Daoy (cell line): ENCODE measurements around the gene TCF4. TPM values are rescaled to one million over a fixed set of nuclear protein-coding genes. Genes with fewer than 3 reads are reported as not detected.
A peak's percentile ranks its signal among the peaks of the same experiment; 100 is the strongest.

ENCODE experiments used
- DNase-seq: peaks from one replicate; pipeline ENCODE4 v3.0.0-alpha.2; 2015; ENCODE audit warnings: low read depth
- total RNA-seq: library from RNA; depleted of rRNA; stranded (reverse); fragments of >200 nt; shearing (Covaris generic); gene quantifications from 2 replicates; pipeline ENCODE4 v1.2.3, GENCODE V29; 2014

Gene TCF4
- total RNA-seq, 1 experiment from 2014 or later: 24.1 TPM

DNA sequence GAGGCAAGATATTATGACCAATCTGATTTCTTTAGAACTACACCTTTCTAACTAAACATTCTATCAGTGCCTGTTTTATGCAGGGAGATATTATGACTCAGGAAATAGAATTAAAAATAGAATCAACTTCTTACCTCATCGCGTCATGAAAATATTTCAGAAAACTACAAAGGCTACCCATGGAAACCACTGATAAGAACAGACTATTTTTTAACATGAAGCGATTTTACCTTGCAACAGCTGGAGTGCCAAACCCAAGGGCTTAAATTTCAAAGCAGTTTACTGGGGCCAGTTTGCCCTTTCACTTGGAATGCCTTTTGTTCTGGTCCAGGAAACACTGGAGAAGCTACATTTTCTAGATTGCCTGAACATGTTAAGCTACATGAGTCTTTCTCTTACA lies 323.9 kb downstream of the TCF4 start:
- no peak for DNase-seq

DNA sequence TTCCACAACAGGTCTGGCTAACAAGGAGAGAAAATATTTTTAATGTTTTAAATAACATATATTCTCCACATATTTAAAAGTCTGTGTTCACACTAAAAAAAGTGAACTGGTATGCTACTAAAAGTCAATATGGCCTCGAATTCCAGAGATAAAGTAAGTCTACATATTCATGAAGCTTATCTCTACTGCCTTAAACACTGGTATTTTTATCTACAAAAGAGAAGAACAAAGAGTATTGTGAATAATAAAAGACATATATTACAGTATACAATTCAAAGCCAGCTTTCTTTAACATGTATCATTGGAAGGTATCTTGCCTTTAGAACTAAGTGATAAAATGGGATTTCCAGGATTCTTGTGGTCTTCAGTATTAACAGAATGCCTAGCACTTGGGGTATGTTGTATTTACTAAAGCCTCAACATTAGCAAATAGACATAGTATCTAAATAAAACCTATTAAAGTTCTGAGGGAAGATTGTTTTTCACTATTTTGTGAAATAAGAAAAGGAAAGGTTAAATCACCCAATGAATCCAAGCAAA lies 325.9 kb downstream of the TCF4 start:
- DNase-seq: no peak

DNA sequence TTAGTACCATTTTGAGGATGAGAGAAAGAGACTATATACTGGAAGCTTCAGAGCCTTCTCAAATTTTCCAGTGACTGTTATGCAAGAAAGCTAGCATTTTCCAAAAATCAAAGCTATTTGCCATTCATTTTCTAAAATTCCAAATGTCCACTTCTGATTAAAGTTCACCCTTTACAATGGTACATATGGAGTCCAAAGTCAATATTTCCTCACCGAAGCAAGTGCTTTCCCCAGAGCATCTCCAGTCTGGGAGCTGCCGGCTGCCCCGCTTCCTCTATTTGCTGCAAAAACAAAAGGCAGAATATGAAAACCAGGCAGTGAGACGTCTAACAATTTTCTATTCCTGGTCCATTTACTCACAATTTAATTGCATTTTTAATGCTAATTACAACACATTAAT lies 326.7 kb downstream of the TCF4 start:
- no peak for DNase-seq

DNA sequence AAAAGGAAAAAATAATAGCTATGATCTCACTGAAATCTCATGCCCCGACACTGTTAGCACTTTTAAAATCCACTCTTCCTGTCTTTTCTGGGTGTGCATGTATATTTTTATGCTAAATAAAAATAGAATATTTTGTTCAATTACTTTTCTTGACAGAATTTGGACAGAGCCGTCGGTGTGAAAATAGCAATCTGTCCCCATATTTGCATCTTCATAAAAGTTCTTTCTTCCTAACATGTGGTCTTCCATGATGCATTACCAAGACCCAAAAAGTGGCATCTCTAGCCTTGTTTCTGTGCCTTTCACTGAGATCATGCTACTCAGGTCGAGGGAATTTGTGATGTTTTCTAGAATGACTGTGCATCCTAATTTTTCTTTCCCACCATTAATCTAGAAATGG lies 329.9 kb downstream of the TCF4 start:
- no peak for DNase-seq

DNA sequence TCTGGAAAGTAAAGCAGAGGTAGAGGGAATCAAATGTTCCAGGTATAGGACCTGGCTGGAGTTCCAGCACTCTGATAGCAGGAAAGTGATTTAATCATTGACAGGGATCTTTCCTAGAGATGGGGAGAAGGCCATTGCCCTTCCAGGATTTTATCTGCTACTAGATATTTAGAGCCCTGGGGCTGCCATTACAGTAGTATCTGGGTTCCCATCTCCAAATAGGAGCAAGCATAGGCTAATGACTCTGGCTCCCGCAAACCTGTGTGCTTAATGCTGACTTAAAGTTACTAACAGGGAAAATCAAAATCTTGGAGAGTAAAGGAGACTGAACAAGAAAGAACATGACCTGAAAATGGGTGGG lies 331.1 kb downstream of the TCF4 start:
- no peak for DNase-seq

DNA sequence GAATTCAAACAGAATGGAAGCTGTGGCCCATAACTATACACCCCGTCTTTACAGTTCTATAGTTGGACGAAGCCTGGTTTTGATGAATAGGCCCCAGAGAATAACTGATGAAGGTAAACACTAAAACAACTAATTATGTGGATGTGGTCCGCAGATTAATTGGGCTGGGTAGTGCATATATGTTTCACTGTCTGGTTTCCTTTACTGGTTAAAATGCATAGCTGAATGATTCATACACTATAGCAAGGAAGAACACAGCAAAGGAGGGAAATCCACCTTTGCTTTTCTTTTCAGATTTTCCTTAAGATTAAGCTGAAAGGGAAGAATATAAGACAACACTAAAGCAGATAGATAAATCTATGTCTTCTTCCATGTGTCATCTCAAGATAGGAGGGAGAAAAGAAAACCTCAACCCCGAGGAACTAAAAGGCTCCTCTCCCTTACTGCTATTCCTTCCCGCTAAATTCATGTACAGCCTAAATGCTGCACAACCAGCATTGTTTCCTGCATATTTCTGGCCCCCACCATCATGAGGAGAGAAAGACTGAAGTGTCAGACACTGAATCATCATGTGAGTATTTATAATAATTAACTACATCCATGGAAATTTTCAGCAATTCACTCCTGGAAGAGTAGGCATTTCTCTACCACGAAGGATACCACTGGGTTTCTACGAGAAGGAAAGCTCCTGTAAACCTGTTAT lies 331.6 kb downstream of the TCF4 start:
- DNase-seq: no peak

DNA sequence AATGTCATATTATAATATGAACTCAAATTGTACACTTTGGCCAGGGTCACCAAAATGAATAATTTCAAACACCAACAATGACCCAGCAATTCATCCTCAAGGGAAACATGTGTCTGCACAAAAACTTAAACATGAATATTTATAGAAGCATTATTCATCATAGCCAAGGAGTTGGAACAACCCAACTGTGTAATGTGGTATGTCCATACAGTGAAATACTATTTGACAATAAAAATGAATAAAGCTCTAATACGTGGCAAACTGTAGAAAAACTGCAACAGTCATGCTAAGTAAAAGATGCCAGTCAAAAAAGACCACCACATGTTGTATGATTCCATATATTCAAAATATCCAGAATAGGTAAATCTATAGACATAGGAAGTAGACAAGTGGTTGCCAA lies 334.2 kb downstream of the TCF4 start:
- DNase-seq: no peak

DNA sequence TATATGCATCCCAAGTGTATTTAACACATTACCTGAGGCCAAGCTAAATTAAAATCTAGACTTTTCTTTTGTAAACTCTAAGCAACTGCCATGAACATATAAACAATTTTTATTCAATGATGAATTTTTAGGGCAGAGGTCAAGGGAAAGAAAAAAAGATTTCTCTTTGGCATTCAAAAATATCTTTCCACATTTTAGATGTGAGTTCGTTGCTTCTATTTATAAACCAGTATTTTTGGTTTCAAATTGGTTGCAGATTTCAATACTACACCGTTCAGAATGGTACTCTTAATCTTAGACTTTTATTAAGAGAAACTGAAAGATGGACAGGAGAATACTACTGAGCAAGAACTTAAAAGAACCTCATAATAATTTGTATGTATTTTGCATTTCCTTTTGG lies 335.1 kb downstream of the TCF4 start:
- DNase-seq: no peak

DNA sequence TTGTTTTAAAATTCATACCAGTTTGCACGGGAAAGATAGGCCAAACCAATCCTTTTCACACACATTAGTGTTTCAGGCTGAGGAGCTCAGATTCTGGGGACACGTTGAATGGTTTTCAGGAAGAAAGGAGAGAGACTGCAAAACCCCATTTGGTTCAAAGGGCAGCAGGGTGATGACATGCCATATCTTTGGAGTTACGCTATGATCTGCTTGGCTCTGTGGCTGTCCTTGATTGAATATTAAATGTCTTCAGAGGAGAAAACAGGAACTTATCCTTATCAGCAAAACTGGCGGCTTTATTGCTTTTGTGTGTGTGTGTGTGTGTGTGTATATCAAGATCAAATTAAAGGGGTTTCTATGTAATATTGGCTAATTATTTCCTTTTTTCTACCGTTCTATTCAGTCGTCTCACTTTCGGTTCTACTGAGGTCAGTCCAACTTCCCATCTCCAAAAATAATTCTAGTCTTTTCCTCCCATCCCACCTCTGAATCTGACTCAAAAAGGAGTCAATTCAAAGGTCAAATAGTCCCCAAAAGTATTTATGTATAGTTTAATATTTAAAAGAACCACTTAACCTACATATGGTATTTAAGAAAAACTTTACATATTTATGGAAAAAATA lies 335.8 kb downstream of the TCF4 start:
- no peak for DNase-seq

DNA sequence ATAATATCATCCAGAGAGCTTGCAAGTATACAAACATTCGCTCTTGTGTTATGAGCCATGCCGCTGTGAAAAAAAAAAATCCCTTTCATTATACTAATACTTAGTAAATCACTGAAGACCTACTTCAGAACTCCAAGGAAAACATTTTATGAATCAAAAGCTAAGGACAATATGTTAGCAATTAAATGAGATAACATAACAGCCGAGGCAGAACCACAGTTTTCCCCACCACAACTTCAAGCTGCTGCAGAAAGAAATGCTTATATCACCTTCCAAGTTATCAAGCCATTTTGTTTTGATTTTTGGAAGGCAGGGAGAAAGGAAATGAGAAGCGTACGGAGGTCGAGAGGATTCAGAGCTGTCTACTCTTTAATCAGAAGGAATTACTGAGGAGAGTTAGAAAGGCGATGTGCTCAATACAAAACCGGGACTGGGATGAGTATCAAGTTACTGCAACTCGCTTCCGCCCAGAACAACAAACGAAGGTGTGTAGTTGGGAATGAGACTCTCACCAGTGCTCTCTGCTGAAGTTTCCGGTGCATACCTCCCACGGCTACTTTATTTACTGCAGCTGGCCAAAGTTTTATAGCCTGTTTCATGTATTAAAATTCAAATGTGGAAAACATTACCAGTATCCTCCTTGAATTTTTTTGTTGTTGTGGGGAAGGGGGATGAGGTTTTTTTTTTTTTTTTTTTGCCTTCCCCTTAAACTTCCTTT lies 336.6 kb downstream of the TCF4 start:
- no peak for DNase-seq

DNA sequence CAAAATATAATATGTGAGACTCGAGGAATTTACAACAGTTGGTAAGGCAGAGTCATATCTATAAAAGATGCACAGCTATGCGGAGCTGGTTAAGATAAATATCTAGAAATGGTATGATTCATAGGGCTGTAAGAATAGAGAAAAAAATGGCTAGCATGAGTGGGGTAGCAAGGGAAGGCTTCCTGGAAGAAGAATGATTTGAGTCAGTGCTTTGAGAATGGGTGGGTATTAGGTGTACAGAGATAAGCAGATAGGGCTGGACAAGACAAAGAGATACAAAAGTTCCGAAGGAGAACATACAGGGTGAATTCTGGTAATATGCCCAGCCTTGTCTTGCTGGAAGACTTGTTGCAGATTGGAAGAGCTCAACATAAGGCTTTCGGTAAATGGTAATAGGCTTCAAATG lies 337.2 kb downstream of the TCF4 start:
- peak; percentile 16 for DNase-seq

DNA sequence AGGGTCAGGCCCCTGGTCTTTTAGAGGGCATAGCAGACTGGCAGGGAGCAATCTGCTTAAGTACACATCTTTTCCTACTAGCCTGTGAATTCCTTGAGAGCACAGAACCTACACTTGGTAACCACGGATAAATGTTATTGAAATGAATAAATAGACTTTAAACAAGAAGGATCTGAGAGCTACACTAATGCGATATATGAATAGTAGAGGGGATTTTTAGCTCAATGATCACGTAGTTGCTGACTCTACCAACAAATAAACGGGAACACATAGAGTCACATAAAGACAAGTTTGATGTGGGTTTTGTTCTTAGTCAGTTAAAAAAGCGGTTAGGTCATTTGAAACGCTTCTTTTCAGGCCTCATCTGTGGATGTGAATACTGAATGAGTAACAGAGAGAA lies 338.4 kb downstream of the TCF4 start:
- DNase-seq: no peak

DNA sequence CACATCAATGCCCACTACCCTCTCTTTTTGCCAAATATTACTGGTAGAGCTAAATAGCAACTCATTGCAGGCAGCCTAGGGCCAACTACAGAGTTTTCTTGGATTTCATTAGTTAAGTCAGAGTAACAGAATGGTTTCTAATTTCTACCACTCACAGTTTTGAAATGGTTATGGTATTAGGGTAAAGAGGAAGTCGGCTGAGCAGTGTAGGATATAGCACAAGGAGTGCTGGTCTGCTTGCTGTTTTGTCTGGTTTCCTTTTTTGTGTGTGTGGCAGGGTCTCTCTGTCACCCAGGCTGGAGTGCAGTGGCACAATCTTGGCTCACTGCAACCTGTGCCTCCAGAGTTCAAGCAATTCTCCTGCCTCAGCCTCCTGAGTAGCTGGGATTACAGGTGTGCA lies 339.5 kb downstream of the TCF4 start:
- no peak for DNase-seq

DNA sequence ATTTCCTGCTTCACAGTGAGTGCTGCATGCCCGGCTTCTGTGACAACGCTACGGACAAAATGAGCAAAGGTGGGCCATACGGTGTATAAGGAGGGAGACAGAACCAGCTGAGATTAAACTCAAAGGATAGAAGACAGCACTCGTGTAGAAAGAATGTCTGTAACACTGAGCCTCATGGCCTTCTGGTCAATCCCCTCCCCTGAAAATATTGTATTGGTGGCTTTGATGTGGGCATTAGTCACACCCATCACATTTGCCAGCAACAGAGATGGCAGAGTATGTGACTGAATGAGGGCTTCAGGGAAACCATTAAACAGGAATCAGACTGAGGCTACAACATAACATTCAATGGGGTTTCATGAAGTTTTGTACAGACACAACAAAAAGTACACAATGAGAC lies 341.0 kb downstream of the TCF4 start:
- no peak for DNase-seq

DNA sequence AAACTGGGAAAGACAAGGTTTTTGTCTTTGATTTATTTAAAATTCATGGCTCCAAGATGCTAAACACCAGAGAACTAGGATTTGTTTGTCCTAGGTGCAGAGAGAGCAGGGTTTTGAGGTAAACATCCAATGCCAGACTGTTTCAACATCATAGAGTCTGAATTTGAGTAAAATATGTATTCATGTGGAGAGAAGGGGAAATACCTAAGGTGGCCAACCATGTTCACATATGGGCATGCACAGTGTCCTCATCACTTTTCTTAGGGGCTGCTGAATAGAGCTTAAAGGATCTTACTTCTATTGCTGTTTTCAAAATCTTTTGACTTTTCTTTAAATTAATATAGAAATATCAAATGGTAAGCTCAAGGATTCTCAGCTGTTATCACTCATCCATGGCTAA lies 341.7 kb downstream of the TCF4 start:
- no peak for DNase-seq

DNA sequence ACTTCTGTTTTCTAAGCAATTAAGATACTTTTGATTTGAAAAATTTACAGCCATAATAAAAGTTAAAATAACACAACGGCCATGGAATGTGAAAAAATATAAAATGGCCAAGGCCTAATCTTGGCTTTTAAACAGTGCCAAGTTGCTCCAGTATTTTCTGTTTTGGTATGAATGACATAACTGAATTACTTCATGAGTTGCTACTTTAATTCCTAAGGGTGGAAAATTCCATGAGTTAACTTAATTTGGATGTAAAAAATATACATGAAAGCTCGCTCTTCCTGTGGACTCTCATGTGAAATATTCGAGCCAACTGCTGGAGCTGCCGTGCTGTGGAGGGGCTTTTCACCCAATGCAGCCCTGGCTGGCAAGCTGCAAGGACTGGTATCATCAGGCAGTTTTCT lies 342.8 kb downstream of the TCF4 start:
- no peak for DNase-seq

DNA sequence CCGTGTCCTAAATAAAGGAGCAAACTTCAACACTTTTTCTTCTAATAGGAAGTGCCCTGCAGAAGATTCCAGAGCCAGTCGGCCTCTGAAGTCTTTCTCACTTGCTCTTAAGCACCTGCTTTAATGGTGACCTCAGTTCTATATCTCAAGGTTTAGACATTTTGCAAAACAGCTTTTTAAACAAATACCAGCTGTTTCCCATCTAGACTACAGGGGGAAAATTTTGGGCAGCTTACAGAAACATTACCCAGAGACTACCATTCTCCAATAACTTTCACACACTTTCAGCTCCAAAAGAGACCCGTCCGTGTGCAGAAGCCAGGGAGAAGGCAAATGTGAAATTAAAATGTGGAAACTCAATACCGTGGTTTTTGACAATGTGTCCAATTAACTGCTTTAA lies 343.4 kb downstream of the TCF4 start:
- no peak for DNase-seq

DNA sequence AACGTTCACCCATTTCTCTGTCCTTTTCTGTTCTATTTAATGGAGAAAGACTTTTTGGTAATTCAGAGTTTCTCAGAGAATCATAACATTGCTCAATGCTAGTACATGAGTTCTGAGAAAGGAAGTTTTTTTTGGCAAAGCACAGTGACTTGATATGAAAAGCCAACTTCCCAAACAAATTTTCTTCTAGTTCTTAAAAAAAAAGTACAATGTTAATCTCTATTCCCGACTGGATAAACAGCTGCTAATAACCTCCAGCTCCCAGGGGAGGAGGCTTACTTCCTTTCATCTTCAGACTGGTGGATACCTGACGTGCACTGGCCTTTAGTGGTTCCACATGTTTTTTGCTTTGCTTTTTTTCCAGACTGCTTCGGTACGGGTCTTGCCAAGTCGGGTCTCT lies 344.1 kb downstream of the TCF4 start:
- DNase-seq: no peak

DNA sequence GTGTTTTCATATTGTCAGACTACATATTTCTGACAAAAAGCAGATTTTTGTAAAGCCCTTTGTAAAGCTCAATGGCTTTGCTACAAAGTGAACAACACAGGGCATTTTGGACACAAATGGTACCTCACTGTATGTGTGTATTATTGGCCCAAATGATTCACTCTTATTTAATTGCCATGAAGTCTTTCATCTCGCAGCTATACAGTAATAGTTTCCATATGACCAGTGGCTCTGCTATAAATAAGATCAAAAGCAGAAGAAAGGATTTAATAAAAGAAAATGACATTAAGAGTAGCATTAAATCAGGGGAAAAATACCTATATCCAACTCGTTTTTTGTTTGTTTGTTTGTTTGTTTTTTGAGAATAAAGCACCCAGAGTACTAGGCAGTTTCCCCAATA lies 344.7 kb downstream of the TCF4 start:
- DNase-seq: no peak

DNA sequence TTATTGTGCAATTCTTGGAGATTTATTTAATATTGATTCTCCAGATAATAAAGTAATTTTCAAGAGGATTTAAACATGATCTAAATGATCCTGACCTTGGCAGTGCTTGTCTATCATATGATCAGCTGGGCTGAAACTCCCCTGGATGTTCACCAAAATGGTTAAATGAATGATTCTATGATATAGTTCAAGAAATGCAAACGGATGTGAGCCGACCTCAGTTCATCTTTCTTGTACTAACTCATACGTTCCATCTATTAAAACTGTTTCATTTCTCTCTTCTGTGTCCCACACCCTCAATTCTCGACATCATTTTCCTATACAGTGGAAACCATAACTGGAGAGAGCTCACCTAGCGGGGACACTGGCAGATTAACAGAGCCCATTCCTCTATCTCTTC lies 347.0 kb downstream of the TCF4 start:
- no peak for DNase-seq

DNA sequence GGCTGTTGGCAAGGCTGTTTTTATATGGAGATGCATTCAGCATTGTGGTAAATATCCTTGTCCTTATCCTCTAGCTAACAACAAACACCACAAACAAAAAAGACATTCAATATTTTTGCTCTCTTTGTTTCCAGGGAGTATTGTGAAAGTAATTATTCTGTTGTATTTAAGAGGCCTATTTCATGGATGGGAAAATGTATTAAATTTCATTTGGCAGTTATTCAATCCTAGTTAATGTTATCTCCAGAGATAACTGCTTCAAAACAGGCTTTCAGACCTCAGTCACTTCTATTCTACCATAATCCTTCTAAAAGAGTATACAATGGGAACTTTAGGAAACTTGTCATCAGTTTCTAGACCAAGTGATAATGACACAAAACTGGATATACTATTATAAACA lies 348.3 kb downstream of the TCF4 start:
- no peak for DNase-seq

DNA sequence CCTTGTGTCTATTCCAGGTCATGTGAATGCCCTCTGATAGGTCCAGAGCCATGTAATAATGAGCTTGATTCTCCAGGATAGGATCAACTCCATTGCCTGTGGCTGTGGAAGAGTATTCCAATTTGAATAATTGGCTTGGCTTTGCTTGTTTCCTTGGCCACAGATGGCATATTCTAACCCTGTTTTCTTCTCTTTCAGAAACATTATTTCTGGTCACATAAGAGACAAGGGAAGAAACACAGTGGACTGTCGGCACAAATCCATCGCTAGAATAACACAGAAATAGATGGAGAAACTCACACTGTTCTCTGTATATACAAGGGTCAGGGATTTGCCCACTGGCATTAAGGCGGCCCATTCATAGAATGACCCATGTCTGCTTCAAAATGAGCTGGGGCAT lies 350.3 kb downstream of the TCF4 start:
- DNase-seq: no peak
